Measurements from ENCODE around the gene CTXND1.
"Not testable (repeated sequence)": the region's sequence is repeated elsewhere in the genome, so short reads cannot be mapped to it uniquely, and the experiment has no call there.

CTXND1 gene

DNA sequence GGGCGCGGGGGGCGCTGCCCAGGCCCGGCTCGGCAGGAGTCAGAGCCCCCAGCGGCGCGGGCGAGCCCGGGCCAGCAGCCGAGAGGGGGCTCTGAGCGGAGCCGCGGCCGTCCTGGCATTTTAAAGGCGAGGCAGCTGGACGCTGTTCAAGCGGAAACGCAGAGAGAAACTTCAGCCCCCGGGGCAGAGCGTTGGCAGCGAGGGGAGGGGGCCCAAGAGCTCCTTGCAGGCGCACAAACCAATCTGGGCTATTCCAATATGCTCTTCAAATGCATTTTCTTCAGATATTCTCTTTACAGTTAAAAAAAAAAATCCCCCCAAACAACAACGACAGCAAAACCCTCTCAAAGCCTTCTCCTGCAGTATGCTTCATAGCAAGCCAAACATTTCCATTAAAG is at the start of gene CTXND1:
Gene CTXND1, minus strand, starts transcription at position 93 of the 398 bp plus-strand sequence. CDS start 50,264 bp downstream, outside the sequence.
- DNase-seq (ENCODE audit: low read depth), result no peak

DNA sequence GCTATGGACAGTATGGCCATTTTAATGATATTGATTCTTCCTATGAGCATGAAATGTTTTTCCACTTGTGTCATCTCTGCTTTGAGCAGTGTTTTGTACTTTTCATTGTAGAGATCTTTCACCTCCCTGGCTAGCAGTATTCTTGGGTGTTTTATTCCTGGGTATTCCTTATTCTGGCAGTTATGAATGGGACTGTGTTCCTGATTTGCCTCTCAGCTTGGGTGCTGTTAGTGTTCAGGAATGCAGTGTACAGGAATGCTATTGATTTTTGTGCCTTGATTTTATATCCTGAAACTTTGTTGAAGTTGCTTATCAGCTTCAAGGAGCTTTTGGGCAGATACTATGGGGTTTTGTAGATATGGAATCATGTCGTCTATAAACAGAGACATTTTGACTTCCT is 49.5 kb upstream of the CTXND1 start:
- no peak for DNase-seq (ENCODE audit: low read depth)

DNA sequence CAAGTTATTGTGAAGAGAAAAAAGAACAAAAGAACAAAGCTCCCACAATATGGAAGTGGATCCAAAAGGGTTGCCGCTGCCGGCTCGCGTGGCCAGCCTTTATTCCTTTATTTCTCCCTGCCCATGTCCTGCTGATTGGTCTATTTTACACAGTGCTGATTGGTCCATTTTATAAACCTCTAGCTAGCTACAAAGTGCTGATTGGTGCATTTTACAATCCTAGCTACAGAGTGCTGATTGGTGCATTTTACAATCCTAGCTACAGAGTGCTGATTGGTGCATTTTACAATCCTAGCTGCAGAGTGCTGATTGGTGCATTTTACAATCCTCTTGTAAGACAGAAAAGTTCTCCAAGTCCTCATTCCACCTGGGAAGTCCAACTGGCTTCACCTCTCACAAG is 43.8 kb upstream of the CTXND1 start:
- DNase-seq (ENCODE audit: low read depth), result not testable (repeated sequence)

DNA sequence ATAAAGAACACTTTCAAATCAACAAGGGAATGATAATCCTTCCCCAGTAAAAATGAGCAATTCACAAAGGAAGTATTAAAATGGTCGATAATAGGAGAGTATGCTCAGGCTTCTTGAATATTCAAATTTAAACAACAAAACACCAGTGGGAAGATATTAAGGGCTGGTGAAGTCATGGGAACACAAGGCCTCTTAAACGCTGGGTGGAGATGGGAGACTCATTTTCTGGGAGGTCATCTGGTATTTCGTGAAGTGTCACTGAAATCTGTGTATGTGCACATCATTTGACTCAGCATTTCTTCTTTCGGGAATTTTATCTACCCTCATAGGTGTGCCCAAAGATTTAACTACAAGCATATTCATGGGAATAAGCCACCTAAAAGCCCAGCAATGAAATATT is 40.1 kb upstream of the CTXND1 start:
- no peak for DNase-seq (ENCODE audit: low read depth)

DNA sequence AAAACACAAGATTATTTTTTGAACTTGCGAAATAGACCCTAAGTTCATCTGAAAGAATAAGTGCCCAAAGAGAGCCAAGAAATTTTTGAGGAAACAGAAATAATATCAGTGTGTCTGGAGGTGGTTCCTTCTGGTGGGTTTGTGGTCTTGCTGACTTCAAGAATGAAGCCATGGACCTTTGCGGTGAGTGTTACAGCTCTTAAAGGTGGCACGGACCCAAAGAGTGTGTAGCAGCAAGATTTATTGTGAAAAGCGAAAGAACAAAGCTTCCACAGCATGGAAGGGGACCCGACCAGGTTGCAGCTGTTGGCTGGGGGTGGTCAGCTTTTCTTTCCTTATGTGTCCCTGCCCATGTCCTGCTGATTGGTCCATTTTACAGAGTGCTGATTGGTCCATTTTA is 38.9 kb upstream of the CTXND1 start:
- DNase-seq (ENCODE audit: low read depth), result not testable (repeated sequence)

DNA sequence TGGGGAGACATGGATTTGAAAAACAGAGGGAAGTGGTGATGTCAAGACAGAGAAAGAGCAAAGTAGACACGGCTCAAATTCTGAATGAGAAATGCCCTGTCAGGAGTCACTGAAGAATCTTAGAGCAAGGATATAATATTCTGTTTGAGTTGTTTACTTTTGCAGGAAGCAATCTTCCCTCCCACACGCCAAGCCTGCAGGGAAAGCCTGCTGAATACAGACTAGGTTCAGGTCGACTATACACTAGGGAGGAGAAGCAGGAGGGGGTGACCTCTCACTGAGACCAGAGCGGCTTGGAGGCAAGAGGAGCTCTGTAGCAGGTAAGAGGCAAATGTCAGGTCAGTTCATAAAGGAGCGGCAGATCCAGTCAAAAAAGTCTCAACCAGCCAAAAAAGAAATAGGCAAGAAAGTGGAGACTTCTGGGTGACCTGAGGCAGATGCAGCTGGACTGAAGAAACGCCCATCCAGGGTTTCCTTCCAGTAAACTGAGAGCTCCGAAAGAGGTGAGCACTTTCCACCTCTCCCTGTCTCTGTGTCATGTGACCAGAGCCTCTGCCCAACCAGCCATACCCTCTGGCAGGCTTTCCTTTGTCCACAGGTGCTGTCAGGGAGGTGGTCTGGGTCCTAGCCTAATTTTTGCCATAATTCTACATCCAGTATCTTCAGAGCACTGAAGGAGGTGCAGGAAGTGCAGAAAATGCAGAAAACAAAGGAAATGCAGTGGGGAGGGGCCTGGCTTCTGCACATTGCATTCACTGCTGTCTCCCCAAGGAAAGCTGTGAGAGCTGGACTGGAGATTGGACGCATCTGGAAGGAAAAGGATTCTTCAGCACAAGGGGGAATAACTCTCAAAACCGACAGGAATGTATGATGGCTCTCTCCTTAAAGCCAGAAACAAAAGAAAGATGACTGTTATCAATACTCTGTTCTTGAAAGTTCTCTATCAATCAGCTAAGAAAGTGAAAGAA is 37.8 kb upstream of the CTXND1 start:
- no peak for DNase-seq (ENCODE audit: low read depth)

DNA sequence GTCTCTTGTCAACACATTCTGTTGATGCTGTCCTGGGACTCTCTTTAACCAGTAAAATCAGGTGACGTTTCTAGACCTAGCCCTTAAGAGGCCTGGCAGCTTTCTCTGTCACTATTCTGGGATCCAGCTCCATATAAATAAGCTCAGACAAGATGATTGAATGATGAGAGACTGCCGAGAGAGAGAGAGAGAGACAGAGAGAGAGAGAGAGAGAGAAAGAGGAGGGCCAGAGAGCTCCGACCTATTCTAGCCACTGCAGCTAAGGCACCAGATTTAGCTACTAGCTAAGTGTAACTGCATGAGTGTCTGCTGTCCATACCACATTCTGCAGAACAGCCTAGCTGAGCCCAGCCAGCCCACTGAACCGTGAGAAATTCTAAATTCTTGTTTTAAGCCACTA is 36.1 kb upstream of the CTXND1 start:
- DNase-seq (ENCODE audit: low read depth), result no peak

DNA sequence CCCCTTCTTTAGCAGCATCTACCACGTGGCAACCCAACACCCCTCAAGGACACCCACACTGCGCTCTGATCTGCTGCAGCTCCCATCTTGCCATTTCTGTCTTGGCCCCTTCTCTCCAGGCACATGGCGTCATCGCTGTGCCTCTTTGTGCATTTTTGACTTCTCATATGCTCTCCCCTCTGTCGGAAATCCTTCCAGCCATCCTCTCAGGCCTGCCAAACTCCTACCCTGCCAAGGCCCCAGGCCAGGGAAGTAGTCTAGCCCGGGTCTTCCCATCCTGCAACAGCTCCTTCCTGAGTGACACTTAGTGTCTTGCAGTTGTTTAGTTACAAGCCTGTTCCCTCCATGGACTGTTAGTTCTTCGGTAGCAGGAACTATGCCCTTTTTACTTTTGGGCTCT is 34.0 kb upstream of the CTXND1 start:
- no peak for DNase-seq (ENCODE audit: low read depth)

DNA sequence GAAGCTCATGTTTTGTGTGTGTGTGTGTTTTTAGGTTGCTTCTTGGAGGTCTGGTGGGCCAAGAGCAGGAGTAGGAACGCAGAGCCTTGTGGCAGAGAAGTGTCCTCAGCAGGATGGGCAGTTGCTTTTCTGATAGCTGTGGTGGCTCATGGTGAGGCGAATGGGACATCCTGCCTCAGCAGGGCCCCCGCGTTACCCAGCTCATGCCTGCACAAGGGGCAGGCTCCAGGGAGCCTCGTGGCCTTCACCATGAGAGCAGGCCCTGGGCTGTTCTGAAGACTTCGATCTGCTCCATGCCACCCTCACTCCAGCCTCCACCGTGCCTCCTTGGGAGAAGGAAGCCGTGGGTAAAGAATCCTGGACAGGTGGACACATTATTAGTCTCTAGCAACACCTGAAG is 33.4 kb upstream of the CTXND1 start:
- DNase-seq (ENCODE audit: low read depth), result no peak

DNA sequence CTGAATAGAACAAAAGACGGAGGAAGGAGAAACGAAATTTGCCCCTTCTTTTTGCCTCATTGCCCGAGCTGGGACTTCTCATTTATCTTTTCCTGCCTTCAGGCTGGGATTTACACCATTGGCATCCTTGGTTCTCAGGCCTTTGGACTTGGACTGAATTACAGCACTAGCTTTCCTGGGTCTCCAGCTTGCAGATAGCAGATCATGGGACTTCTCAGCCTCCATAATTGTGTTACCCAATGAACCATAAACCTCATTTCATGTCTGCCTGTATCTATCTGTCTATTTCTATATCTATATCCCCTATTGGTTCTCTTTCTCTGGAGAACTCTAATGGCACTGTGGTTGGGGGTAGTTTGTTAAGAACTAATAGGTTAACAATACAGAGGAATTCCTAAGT is 31.5 kb upstream of the CTXND1 start:
- no peak for DNase-seq (ENCODE audit: low read depth)

DNA sequence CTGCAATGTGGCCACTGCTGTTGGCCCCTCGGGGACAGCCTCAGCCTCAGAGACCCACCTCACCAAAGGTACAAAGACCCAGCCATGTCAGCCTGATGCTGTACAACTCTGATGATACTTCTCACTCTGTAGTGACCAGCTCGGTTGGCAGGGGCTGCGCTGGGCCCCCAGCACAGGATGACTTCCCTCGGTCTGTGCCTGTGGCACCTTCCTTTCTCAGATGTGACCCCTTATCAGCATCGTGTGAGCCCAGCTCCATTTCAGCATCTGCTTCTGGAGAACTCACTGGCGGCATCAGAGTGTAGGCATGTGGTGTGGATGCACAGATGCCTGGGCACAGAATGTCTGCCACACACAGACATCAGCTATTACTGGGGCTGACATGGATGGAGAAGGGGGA is 25.1 kb upstream of the CTXND1 start:
- DNase-seq (ENCODE audit: low read depth), result no peak

DNA sequence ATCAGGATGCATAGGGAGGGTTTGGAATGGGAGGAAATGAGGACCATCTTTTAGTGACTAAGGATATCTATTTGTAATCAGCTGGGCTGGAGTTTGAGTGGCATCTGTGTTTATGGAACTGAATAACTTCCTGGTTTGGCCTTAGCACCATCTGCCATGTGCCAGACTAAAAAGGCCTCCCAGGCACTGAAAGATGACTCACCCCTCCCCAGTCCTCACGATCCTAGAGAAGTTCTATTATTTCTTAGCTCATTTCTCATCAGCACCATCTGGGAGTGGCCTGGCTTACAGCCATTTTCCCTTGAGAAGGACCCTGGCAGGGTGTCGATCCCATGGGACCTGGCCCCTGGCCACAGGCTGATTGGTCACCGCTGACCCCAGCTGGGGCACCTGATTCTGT is 23.9 kb upstream of the CTXND1 start:
- DNase-seq (ENCODE audit: low read depth), result no peak

DNA sequence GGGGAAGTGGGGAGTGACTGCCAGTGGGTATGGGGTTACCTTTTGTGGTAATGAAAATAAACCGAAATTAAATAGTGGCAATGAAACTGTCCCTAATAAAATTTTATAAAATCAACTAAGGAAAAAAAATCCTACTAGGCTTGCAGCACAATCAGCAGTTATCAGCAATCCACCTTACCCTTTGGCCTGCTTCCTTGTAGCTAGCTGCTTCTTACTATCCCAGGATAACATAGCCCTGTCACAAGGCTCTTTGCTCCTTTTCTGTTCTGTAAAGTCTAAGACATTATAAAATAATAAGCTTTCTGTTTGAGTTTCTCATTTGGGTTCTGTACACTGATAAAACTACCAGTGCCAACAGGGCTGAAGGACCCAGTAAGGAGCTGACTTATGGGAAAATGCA is 23.0 kb upstream of the CTXND1 start:
- DNase-seq (ENCODE audit: low read depth), result no peak

DNA sequence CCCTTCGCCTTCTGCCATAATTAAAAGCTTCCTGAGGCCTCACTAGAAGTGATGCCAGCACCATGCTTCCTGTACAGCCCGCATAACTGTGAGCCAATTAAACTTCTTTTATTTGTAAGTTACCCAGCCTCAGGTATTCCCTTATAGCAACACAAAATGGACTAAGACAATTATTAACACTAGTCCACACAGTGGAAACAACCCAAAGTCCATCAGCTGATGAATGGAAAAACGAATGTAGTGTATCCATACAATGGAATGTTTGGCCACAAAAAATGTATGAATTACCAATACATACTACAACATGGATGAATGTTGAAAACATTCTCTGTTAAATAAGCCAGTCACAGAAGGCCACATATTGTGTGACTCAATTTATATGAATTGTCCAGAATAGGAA is 22.5 kb upstream of the CTXND1 start:
- no peak for DNase-seq (ENCODE audit: low read depth)

DNA sequence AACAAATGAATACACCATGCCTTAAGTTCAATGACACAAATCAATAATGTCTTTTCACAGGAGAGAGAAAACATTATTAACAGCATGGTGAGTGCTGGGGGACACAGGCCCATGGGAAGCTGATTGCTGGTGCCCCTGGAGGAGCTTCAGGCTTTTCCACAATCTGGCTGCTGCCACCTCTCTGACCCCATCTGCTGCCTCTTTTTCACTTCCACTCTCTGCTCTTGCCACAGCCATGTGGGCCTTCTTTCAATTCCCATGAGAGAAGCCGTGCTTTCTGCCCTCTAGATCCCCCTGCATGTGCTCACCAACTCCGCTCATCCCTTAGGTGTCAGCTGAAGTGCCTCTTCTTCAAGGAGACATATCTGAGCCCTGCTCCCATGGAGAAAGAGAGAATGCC is 21.0 kb upstream of the CTXND1 start:
- no peak for DNase-seq (ENCODE audit: low read depth)

DNA sequence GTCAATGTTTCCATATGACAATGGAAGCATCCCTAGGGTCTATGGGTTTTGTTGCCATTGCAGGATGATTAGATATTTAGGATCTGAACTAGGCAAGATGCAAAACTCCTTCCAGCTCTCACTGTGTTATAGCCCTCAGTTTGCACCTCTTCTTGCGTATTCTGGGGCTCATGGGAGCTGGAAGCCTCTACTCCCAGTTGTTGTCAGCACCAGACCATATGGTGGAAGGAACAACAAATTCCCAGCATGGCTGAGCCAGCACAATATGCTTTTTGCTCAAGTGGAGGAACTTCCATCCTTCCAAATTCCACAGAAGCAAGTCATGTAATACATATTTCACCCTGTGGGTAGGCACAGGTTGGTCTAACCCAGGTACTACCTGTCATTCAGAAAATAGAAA is 18.5 kb upstream of the CTXND1 start:
- DNase-seq (ENCODE audit: low read depth), result no peak

DNA sequence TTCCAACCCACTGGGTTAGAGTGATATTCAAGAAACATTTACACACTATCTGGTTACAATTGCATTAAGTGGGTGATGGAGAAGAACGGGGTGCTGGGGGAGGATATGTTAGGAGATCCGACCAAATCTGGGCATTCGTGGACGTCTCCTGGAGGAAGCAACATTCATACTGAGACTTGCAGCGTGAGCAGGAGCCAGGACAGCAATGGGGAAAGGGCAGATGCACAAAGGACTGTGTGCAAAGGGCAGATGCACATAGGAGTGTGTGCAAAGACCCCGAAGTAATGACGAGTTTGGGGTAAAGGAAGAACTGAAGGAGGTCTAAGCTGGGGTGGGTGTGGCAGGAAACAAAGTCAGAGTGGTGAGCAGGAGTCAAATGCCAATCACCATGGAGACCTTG is 16.1 kb upstream of the CTXND1 start:
- no peak for DNase-seq (ENCODE audit: low read depth)

DNA sequence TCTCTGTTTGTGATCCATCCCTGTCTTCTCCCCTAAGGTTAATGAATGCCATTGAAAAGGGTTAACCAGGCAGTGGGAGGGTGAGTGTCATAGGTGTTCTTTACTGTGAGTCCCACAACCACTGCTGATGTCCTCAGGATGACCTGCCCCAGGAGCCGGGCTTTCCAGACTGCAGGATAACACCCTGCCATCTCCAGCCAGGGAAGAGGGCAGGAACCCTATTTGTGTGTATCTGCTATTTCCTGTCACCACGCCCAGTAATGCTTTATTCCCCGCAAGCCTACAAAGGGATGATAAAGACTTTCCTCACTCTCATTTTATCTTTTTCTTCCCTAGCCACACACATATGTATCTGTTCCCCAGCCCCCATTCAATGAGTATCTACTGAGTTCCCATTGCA is 15.6 kb upstream of the CTXND1 start:
- no peak for DNase-seq (ENCODE audit: low read depth)

DNA sequence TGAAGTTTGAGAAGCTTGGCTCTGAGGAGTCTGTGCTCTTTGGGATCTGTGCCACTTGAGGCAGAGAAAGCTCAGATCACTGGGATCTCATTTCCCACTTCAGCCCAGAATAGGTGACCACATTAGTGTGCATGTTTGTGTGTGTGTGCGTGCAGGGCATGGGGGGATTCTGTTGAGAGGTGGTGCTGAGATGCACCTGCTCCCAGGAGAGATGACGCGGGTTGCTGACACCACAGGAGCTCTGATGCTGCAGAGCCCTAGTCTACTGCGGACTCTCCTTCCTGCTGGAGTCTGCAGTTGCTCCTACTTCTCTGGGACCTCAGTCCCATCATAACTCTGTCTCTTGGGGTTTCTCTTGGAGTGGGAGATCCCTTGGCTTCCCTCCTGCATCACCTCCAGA is 14.7 kb upstream of the CTXND1 start:
- DNase-seq (ENCODE audit: low read depth), result no peak

DNA sequence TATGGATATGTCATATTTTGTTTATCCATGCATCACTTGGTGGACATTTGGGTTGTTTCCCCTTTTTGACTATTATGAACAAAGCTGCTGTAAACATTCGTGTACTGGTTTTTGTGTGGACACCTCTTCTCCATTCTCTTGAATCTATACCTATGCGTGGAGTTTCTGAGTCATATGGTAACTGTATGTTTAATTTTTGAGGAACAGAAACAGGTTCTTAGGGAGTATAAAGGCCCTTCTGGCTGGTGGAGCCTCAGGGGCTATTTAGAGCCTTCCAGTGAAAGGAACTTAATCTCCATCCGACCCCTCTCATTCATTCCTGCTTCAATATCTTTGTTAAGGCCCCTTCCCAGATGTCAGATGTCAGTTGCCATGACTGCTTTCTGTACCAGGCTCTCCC is 14.1 kb upstream of the CTXND1 start:
- DNase-seq (ENCODE audit: low read depth), result no peak

DNA sequence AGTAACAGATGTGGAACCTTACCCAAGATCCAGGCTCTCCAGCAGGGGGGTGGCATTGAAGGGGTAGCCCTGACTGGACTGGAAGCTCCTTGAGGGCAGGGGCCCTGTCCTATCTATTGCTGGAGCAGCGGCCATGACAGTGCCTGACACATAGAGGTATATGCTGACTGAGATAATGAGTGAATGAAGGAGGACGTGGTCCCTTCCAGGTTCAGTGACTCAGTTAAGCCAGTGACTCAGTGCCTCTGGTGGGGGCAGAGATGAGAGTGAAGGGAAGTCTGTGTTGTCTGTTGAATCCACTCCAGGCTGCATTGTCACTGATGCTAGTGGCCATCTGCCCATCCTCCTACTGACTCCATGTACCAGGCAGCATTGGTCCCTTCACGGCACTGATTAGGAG is 13.0 kb upstream of the CTXND1 start:
- no peak for DNase-seq (ENCODE audit: low read depth)

DNA sequence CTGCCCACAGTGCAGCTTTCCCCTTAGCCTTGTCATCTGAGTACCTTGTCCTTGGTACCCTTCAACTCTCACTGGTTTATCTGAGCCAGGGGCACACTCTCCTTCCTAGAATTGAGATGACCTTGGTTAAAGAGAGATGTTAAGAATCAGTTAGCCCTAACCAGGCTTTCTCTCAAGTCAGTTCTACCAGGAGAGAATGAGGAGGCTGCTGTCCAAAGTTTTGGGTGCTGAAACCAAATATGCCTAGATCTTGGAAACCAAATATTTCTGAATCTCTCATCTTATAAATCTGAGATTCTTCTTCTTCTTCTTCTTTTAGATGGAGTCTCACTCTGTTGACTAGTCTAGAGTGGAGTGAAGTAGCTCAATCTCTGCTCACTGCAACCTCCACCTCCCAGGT is 12.0 kb upstream of the CTXND1 start:
- no peak for DNase-seq (ENCODE audit: low read depth)

DNA sequence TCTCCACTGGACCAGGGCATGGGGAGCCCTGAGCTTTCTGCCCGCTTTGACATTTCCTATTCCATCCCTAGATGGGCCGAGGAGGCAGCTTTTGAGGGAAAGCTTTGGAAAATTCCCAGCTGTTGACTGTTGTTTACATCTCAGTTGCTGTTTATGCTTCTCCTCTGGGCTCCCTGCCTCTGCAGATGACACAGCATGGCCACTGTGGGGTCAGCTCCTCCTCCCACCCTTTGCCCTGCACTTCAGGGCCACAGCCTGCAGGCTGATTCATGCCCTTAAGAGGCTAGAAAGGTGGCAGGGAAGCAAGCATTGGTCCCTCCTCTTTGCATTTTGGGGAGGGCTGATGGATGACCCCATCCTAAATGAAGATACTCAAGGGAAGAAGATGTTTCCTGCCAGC is 8.5 kb upstream of the CTXND1 start:
- no peak for DNase-seq (ENCODE audit: low read depth)

DNA sequence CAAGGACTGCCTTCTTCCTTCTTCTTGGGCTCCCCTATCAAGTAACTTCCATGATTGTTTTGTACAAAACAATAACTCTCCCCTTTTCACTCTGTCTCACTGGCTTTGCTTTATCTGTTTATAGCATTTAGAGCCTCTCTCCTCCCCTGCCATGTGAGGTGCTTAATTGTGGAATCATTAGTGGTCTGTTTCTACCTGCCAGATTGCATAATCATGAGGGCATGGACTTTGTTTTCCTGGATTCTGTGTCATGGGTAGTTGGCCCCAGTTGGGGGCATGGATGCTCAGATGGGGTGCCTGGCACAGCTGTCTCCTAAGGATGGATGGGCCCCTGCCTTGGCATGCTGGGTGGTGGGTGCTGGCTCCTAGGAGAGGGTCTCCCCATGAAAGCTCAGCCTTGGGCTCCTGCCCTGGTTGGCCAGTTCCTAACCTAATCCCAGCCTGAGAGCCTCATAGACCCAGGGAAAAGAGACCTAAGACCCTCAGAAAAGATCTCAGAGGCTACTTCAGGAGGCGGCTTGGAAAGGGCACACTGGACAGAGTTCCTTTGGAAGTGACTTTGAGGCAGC is 8.0 kb upstream of the CTXND1 start:
- no peak for DNase-seq (ENCODE audit: low read depth)

Measured in stimulated activated CD4-positive, alpha-beta T cell treated with anti-CD3 and anti-CD28 coated beads, Interleukin-2, amount 100 ng/mL, for 4 hours (primary cell).